CD4-positive, alpha-beta T cell treated with Interleukin-4 for 4 hours (primary cell): Measurements from ENCODE around the gene GATA6.
"Not testable (repeated sequence)": the region's sequence is repeated elsewhere in the genome, so short reads cannot be mapped to it uniquely, and the experiment has no call there.

Experiments used
- DNase-seq: peaks from one replicate; pipeline ENCODE4 v3.0.0-alpha.2; 2020

The GATA6 gene

DNA sequence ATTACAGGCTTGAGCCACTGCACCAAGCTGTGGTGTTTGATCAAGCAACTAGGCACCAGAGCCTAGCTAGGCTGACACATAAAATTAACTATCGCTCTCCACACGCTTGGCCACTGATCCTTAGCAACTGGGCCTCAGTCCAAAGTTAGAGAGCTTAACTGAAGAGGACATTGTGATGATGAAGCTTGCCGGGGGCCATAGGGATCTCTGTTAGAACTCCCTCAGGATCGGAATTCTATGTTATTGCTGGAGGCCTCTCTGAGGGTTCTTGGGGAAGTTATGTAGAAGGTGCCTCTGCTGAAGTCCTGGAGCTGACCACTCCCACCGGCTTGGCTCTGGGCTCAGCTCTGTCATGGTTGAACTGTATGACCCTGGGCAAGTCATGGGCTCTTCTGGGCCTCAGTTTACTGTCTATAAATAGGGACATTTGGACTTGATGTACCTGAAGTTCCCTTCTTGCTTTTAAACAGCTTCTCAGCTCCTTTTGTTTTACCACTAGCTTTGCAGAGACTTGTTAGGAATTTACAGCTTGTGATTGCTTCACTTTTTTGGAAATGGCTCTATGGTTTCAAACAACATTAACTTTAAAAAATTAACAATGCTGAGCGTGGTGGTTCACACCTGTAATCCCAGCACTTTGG lies 44.1 kb downstream of the GATA6 start:
- DNase-seq = no peak

DNA sequence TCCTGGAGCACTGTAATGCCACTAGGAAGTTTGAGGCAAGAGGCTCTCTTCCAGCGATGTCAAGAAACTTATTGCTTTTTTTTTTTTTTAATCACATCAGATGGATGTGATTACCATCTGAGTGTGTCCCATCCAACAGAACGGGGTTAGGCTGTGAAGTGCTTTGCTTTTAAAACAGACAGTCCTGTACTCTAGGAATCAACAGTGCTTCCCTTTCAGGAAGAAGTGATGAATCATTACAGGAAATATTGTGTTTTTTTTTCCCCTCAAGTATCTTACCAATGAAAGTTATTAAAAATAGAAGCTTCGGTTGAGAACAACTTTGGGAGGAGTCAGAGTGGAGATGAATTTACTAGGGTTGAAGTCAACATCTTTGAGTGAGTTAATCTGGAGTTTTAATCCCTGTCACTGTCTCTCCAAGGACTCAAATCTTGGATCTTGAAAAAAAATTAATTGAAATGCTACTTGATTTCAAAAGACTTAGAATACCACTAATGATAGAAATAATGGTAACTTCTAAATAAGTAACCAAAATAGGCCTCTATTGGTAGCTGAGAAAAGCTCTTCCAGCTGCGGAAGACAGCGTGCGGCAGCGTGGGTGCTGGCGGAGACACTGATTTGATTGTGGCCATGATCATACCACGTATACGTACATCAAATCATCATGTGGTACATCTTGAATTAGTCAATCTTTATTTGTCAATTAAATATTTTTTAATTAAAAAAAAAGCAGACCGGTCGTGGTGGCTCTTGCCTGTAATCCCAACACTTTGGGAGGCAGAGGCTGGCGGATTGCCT lies 45.5 kb downstream of the GATA6 start:
- DNase-seq = no peak

DNA sequence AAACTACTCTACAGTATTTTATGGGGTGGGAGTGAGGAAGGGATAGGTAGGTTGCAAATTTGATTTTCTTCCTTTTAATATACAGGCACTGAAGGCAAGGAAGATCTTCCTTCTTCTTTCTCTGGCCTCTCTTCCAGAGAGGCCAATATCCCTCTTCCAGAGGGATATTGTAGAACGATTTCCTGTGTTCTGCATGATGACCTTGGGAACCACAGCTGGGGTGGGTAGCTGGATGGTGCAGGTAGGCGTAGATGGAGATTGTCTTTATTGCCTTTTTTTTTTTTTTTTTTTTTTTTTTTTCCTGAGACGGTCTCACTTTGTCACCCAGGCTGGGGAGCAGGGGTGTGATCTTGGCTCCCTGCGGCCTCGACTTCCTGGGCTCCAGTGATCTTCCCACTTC lies 49.4 kb downstream of the GATA6 start:
- no peak for DNase-seq

DNA sequence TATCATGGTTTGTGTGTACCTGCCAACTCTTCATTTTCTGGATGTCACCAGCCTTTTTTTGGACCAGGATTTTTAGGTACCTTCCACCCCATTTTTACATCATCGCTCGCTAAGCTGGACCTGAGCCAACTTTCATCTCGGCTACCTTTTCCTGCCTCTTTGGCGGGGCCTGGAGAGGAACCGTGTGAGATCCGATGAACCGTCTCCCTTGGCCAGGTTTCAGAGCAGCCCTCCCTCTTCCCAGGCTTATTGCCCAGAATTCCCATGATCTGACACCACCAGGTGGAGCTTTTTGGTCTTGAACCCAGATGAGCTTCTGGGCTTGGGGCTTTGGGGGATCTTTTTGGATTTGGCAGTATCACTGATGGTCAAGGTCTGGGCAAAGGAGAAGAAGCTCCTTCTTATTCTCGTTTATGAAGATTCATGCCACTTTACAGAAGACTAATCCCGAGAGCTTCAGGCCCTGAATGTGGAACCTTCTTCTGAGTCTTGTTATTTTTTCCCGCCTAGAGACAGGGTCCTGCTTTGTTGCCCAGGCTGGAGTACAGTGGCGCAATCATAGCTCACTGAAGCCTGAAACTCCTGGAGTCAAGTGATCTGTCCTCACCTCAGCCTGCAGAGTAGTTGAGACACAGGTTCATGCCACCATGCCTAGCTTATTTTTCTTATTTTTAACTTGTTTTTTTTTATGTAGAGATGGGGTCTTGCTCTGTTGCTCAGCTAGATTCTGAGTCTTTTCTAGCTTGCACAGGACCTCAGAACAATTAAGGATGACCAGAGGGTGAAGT lies 50.4 kb downstream of the GATA6 start:
- no peak for DNase-seq

DNA sequence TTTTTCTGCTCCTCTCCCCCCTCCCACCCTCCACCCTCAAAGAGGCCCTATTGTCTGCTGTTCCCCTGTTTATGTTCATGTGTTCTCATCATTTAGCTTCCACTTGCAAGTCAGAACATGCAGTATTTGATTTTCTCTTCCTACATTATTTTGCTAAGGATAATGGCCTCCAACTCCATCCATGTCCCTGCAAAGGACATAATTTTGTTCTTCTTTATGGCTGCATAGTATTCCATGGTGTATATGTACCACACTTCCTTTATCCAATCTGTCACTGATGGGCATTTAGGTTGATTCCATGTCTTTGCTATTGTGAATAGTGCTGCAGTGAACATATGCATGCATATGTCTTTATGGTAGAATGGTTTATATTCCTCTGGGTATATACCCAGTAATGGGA lies 51.2 kb downstream of the GATA6 start:
- DNase-seq = not testable (repeated sequence)

DNA sequence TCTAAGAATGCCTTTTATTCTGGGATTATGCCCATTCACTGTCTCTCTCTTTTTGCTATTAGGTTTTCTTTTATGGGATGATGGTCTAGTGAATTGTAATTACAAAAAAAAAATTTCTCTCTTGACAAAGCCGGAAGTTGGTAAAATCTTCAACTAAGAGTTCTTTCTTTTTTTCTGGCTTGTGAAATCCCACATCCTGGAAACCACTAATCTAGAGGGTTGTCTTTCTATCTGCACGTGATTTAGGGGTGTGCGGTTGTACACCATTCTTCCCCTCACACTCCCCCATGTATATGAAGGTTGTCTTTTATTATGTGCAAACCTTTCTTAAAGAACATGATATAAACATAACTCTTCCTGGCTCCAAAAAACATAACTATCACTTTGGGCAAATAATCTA lies 52.0 kb downstream of the GATA6 start:
- no peak for DNase-seq

DNA sequence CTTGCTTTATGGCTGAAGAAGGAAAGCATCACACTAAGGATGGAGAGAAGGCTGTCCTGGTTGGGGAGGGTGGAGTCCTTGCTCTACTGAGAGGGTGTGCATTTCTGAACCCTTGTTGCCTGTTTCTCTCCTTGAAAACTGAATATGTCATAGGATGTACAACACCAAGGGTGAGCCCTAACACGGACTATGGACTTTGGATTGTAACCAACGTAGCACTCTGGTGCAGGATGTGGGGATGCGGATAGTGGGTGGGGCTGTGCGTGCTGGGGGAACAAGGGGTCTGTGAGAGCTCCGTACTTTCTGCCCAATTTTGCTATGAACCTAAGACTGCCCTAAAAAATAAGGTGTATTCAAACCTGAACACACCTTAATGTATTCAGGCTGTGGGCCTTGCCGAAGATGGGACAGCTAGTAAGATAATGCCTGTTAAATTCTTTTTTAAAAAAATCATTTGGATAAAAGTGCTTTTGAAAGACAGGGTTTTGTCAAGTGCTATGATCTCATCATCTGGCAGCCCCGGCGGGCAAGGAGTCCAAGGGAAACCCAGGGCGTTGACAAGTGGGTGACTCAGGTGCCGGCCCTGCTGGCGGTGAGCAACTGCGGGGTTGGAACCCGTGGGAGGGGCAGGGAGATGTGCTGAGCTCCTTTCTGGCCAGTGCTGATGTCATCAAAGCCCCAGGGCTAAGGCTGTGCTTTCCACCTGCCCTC lies 54.0 kb downstream of the GATA6 start:
- no peak for DNase-seq

DNA sequence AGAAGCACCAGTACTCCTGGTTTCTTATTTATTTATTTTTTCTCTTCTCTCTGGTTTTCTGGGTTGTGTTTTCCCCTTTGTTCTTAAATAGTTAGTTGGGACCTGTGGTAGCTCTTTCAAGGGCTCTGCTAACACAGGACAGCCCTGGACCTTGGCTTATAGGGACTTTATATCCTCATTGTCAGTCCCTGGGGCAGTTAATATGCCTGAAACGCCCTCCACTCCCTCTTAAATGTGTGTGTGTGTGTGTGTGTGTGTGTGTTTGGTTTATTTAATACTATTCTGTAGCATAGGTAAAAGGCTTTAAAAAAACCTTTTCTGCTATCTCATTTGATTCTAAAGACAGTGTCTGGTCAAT lies 54.6 kb downstream of the GATA6 start:
- DNase-seq = no peak

DNA sequence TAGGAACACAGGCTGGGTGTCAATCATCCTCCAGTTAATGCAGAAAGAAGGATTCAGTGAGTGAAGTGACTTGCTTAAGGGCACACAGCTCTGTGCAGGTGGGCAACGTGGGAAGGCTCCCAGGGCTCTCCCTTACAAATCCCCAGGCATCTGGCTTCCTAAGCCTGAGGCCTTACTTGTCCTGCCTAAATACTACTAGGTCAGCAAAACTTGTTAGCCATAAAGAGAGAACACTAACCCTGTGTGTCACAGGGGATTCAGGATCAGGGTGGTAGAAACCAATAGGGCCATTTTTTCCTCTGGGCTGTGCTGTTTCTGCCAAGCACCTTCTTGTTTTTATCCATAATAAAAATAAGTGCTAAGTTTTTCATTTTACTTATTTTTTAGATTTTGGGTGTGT lies 55.0 kb downstream of the GATA6 start:
- no peak for DNase-seq

DNA sequence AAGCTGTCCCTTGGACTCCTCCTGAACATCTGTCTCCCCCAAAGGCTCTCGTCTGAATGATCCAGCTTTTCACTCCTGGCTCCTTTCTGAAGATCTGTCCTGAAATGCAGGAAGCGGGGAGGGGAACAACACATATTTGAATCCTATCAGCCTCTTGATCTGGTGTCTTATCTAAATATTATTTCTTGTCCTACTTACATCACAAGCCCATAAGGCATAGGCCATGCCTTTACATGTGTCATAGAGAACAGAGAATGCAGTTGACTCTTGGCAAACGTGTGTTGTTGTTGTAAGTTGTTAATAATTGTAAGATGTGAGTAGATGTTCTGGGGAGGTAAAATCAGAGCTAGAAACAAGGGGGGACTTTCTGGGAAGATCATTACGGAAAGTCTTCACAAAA lies 57.4 kb downstream of the GATA6 start:
- DNase-seq = no peak

DNA sequence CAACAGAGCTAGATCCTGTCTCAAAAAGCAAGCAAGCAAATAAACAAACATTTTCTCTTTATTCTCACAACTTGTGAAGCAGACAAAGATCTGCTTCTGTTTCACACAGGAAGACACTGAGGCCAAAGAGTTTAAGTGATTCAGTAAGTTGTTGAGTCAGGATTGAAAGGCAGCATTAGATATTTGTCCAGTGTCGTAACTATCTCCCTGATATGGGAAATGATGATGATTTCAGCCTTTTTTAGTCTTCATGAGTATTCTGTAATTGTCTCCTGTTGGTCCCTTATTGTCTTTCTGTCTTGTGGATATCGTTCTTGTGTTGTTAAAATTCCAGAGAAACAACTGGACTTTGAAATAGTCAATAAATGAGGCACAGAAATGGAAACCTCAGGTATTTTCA lies 59.6 kb downstream of the GATA6 start:
- no peak for DNase-seq

DNA sequence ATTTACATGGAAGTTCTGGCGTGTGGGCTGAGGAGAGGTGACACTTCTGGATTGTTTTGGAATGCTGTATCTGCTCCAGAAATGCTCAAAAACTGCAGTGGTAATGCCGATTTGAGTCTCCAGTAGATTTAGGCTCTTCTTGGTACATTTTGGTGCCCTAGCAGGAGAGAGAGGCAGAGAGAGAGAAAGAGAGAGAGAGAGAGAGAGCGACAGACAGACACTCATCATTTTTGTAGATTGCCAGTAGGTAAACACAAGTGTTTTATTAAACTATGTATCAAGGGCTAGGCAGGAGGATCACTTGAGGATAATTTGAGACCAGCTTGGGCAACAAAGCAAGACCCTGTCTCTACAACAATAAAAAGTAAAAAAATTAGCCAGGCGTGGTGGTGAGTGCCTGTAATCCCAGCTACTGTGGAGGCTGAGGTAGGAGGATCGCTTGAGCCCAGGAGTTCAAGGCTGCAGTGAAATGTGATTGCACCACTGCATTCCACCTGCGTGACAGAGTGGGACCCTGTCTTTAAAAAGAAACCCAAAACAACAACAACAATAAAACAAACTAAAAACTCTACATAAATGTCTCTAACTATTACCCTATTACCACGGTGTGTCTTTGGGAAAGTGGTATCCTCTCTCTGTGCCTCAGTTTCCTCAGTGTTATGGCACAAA lies 60.2 kb downstream of the GATA6 start:
- DNase-seq = no peak

DNA sequence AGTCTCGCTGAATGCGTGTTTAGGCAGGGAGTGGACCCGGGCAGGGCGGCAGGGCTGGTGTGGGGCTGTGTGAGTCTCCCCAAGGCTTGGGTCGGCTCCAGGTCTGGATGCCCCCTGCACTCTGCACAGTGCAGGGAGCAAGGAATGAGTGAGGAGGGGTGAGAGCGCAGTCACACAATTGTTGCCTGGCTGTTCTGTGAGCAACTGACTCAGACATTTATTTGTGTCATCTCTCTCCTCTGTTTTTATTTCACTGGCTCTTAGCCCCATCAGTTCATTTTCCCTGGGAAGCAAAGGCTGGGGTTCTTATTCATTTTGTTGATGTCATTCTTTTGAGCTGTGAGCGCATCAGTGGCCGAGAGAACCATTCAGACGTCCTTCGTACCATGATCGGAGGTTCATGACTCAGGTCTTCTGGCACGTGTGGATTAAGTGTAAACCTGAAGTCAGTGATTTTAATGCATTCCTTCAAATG lies 61.1 kb downstream of the GATA6 start:
- no peak for DNase-seq

DNA sequence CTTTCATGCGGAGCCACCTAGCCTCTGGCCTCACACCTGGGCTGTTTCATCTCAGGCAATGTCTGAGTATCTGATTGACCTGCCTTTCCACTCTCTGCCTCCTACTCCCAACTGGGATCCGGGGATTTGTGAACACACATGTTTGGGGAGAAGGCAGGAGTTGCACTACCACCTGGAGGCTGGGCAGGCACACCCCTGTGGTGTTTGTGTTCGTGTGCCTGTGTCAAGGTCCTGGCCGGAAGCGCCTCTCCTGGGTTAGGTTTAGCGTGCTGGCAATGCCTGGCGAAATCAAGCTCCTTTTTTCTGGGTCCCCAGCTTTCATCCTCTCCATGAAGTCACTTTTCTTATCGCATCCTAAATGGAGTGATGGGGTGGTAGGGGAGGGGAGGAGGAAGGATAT lies 63.9 kb downstream of the GATA6 start:
- no peak for DNase-seq

DNA sequence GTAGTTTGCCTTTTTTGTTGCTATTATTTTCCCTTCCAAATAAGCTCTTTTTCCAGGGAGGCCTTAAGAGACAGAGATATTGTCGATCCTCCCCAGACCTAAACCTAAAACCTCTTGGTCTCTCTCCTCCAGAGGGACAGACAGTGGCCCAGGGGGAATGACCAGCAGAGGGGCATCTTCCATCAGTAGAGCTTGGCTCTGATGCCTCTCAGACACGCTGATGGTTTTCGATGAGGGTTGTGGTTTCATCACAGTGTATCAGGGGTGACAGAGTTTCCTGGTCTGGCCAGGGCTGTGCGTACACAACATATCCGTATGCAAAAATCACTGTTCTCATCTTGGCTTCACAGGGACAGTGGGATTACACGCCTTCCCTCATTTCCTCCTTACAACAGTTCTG lies 68.6 kb downstream of the GATA6 start:
- peak; percentile 39 for DNase-seq

DNA sequence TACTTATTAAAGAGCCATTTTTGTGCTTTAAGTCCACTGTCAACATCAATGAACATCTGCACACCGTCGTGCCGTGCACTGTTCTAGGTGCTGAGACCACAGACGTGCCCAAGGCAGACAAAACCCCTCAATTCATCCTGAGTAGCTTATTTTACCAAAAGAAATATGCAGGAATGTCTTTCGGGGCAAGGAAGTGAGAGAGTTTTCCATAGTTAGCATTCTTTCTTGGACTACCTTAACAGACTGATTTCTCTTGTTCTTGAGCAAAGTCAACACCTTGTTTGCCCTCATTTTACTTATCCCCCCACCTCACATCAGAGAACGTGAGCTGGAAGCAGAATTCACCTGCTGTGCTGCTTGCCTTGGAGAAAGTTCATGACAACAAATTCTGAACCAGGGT lies 69.3 kb downstream of the GATA6 start:
- no peak for DNase-seq

DNA sequence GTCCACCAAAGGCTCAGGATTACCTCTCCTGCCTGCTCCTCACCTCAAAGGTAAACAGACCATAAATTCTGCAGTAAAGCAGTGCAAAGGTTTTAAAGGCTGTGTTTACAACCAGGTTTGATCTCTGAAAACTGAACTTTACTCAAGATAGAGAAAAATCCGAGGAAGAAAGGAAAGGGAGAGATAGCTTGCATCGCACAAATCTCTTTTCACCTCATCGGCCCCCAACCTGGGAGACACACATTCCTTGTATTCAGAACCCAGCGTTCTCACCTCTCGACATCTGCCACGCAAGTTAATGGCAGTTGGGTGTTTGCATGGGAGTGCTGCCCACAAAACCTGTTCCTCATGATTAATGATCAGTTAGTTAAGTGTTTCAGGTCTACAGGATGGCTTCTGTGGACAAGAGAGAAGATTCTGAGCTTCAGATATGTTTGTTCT lies 72.6 kb downstream of the GATA6 start:
- no peak for DNase-seq

DNA sequence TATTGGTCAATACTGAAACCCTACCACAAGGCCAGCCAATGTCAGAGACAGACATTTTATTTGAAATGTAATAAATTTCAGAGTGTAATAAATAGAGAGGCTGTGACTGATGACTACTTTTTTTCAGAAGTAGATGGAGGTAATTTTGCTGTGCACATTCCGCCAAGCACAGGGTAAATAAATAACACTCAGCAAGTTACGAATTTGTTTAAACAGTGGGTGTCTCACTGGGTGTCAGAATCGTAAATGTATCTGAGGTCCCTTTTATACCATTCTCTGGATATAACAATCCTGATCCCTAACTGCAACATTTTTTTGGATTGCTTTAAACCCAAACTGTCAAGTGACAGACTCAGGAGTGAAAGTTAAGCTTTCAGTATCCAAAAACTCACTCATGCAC lies 74.1 kb downstream of the GATA6 start:
- DNase-seq = no peak

DNA sequence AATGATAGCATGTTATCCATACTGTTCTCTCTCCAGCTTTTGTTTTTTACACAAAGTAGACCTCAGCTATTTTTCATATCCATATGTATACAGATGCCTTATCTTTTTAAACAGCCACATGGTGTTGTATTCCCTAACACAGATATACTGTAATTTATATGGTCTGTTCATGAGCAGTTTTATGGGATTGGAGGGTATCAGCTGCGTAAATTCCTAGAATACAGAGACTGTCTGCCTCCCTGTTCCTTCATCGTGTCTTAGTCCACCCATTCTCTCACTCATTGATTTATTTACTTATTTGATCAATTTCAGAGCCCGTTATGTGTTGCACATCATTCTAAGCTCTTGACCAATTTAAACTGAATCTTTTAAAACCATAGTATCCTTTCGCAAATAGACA lies 80.6 kb downstream of the GATA6 start:
- no peak for DNase-seq

DNA sequence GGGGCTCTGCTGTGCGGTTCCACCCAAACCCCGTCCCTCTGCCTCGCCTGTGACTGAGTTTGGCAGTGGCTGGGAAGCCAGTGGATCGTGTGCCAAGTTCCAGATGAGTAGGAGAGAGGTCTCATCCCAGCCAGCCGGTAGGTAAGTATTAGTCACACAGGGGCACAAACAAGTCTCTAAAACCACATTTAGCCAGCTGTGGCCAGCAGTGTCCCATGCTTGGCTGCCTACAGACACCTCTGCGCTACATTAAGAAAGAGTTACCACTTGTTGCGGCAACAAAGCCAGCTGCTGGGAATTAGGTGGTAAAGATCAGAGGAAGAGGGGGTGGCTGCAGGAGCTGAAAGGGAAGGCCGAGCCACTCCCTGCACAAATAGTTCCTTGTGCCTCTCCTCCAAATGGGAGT lies 81.2 kb downstream of the GATA6 start:
- DNase-seq = no peak
